ENCODE data around the gene PTPRH.

Gene PTPRH

GRCh38 chr19:55244004-55244680 lies 34.8 kb upstream of the PTPRH start:
- no peak for DNase-seq (ENCODE audit: low read depth)

DNA sequence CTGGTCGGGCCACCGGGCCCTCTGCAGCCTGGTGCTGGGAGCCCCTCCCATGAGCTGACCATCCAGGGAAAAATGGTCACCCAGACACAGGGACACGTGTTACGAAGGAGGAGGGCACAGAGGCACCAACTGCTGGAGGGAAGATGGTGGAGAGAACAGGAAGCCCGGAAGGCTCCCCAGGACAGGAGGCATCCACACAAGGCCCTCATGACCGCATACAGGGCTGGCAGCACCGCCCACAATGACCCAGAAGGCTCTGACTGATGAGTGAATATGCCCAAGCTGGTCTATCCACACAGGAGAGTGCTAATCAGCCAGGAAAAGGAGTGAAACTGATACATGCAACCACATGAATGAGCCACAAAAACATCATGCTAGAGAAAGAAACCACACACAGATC lies 33.2 kb upstream of the PTPRH start:
- no peak for DNase-seq (ENCODE audit: low read depth)

GRCh38 chr19:55241935-55242464 lies 32.7 kb upstream of the PTPRH start:
- DNase-seq (ENCODE audit: low read depth): no peak

DNA sequence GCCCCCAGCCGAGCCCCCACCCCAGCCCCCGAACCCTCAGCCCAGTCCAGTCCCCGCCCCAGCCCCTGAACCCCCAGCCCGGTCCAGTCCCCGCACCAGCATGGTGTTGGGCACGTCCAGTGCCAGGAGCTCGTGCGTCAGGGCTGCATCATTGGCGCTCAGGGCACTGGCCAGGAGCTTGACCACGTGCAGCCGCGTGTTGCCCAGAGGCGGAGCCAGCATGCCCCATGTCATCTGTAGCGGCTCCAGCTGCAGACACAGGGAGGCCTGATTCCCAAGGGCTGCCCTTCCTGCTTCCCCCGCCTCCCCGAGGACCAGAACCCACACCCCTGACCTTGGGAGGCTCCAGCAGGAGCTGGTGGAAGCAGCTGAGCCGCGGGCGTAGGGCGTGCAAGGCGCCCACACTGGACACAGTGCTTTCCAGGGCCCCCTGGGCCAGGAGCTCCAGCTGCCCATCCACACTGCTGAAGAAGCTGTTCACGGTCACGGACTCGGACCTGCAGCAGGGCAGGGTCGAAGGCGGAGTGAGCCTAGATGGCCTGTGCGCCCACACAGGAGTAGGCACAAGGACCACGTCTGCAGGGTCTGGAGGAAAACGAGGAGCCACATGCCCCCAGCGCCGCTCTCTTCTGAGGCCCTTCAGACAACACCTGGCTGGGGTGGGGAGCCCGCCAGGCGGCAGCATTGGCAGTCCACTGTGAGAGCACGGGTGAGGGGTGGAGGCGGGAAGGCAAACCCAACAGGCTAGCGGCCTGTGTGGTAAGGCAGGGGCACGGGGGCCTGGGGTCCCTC lies 32.0 kb upstream of the PTPRH start:
- no peak for DNase-seq (ENCODE audit: low read depth)

- DNase-seq (ENCODE audit: low read depth): no peak
These were observed 31.4 kb upstream of the PTPRH start for GRCh38 chr19:55240713-55241020.

DNA sequence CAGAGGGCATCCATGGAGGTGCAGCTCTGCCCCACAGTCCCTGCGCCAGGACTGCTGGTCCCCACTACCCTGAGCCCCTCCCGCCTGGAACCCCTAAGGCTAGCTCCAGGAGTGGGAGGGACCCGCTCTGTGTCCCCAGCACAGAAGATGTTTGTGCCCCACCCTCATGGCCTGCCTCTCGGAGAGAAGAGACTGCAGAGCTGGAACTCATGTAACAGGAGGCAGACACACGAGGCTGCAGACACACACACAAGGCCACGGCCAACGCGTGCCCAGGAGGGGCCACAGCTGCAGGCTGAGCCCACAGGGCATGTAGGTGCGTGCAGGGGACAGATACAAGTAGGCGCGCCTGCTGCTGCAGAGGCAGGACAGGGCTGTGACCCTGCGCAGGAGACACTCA lies 29.7 kb upstream of the PTPRH start:
- no peak for DNase-seq (ENCODE audit: low read depth)

GRCh38 chr19:55238030-55238429 lies 28.7 kb upstream of the PTPRH start:
- DNase-seq (ENCODE audit: low read depth): no peak

GRCh38 chr19:55232986-55233385 lies 23.7 kb upstream of the PTPRH start:
- DNase-seq (ENCODE audit: low read depth): no peak

GRCh38 chr19:55232286-55232602 lies 22.9 kb upstream of the PTPRH start:
- DNase-seq (ENCODE audit: low read depth): no peak

DNA sequence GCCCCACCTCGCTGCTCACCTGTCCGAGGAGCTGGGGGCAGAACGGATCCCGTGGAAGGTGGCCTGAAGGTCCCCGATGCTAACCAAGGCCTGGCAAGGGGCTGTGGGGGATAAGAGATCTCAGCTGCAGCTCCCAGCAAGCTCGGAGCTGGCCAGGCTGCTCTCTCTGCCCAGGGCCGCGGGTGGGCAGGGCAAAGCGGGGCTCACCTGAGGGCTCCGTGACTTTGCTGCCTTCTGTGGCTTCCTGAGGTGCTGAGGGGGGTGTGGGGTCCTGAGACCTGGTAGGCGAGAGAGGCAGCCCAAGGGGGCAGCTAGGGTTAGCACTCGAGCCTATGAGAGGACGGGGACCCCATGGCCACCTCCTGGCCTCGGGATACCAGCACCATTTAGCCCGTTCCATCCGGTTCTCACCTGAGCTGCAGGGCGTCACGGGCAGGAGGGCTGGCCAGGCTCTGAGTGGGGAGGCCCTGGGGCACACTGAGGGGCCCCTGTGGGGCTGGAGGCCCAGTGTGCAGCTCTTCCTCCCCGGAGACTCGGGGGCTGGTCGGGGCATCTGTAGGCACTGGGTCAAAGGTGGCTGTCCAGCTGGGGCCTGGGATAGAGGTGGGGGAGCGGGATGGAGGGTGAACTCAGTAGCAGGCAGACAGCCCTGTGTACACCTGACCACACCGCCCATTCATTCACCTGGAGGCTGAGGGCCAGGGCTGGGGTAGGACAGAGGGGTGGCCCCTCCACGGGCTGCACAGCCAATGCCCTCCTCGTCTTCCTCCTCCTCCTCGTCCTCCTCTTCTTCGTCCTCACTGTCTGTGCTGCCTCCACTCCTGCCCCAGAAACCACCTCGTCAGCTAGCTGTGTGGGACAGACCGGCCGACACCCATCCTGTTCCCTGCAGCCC lies 22.3 kb upstream of the PTPRH start:
- DNase-seq (ENCODE audit: low read depth): no peak

- no peak for DNase-seq (ENCODE audit: low read depth)
These were observed 21.5 kb upstream of the PTPRH start for GRCh38 chr19:55230780-55231179.

GRCh38 chr19:55230329-55230728 lies 21.0 kb upstream of the PTPRH start:
- no peak for DNase-seq (ENCODE audit: low read depth)

DNA sequence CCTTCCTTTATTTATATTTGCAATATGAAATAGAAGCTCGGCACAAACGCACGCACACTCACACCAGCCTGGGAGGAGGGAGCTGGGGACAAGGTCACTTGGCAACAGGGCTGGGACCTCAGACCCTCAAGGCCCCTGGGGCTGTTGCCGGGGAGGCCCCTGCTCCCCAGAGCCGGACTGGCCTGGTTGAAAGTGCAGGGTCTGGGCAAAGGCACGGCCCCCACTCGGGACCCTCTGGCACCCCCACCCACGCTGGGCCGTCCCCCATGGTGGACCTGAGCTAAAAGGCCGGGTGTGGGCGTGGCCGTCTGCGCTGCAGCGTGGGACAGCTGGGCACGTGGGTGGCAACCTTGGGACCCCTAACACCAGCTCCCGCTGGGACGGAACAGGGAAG lies 20.5 kb upstream of the PTPRH start:
- no peak for DNase-seq (ENCODE audit: low read depth)

GRCh38 chr19:55229145-55229788 lies 20.0 kb upstream of the PTPRH start:
- no peak for DNase-seq (ENCODE audit: low read depth)

DNA sequence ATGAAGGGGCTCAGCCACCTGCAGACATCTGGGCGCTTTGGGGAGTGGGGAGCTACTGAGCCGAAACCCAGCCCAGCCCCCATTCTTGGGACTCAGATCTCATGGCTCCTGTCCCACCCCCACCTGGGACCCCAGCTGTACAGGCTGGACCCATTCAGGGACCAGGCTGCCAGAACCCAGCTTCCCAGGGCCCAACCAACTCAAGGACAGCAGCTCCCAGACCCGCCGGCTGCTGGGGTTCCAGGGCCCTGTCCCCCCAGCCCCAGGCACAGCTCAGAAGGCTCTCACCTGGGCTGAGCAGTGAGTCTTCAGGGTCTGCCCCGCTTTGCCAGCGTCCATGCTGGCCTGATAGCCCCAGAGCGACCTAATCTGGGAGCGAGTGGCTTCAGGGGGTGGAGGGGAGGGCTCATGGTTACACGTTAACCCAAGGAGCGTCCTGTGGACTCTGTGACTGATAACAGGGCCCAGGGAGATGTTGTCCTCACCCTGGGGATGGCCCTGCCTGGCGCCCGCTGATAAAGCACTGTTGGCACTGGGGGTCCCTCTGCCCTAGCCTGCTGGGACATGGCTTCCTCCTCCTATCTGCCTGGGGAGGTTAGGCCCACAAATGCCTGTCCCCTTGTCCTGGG lies 19.2 kb upstream of the PTPRH start, which contains the start of gene TMEM86B:
TSS of gene TMEM86B (minus strand) at position 361 of the 629 bp plus-strand sequence. CDS start at position 339, 22 bp downstream.
- no peak for DNase-seq (ENCODE audit: low read depth)

- no peak for DNase-seq (ENCODE audit: low read depth)
These were observed 18.7 kb upstream of the PTPRH start for GRCh38 chr19:55228015-55228391.

DNA sequence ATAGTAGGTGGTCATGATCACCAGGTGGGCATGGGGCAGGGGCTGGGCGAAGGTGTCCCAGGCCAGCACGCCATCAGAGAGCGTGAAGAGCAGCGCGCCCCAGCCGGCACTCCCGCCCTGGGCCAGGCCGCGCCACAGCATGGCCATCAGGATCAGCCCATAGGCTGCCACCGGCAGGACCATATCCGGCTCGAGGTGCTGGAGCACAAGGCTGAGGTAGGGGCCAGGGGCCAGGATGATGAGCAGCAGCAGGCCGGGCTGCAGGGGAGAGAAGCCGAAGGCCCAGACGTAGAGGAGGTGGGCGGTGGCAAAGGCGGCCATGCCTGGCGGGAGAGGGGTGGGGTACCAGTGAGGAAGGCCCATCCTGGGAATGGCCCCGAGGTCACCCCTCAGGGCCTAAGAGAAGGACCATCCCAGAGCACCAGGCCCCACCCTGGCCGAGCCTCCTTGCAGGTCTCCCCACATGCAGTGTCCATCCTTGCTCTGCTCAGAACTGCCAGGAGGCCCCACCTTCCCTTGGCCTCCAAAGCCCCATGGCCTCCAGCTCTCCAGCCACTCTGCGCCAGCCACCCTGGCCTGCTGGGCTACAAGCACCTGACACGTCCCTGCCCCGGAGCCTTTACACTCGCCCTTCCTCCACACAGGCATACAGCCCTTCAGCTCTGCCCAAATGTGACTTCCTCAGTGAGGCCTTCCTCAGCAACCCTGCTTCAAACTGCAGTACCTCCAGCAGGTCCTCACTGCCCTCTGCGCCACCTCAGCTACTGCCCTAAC lies 18.1 kb upstream of the PTPRH start:
- DNase-seq (ENCODE audit: low read depth): no peak

- DNase-seq (ENCODE audit: low read depth): no peak
These were observed 17.5 kb upstream of the PTPRH start for GRCh38 chr19:55226788-55227187.

DNA sequence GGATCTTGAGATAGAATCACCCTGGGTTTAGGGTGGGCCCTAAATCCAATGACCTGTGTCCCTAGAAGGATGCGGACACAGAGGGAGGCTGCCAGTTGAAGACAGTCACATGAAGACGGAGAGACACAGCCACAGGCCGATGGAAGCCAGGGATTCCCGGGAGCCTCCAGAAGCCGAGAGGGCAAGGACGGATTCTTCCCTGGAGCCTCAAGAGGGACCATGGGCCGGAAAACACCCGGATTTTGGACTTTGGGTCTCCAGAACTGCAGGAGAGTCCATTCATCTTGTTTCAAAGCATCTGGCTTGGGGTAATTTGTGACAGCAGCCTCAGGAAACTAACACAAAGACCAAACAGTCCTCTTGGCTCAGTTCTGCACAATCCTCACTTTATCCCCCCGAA lies 17.0 kb upstream of the PTPRH start:
- DNase-seq (ENCODE audit: low read depth): no peak

- DNase-seq (ENCODE audit: low read depth): no peak
These were observed 16.2 kb upstream of the PTPRH start for GRCh38 chr19:55225415-55225958.

All from stromal cell of bone marrow (primary cell).